H54 (cell line): ENCODE data around the gene INSYN2A.

Experiments used
- DNase-seq: peaks from one replicate; pipeline ENCODE4 v3.0.0; 2011; ENCODE audit warnings: low spot score, mixed read lengths; ENCODE audit not compliant: insufficient read length
- FAIRE-seq: peaks from 3 replicates; lab custom pipeline; 2011; peaks lifted over from hg19 to GRCh38; lab: Jason Lieb, UNC
- POLR2A ChIP-seq: IDR thresholded peaks from 2 replicates; pipeline ENCODE4 v1.6.1; 2011; ENCODE audit warnings: low read depth, mild to moderate bottlenecking, low read length

INSYN2A gene

GRCh38 chr10:127154831-127155620 lies 41.4 kb downstream of the INSYN2A start:
- no peak for TF ChIP-seq POLR2A
- DNase-seq (no peak), FAIRE-seq (no peak)

GRCh38 chr10:127153181-127153580 lies 43.2 kb downstream of the INSYN2A start:
- no peak for TF ChIP-seq POLR2A
- FAIRE-seq (no peak), DNase-seq (no peak)

DNA sequence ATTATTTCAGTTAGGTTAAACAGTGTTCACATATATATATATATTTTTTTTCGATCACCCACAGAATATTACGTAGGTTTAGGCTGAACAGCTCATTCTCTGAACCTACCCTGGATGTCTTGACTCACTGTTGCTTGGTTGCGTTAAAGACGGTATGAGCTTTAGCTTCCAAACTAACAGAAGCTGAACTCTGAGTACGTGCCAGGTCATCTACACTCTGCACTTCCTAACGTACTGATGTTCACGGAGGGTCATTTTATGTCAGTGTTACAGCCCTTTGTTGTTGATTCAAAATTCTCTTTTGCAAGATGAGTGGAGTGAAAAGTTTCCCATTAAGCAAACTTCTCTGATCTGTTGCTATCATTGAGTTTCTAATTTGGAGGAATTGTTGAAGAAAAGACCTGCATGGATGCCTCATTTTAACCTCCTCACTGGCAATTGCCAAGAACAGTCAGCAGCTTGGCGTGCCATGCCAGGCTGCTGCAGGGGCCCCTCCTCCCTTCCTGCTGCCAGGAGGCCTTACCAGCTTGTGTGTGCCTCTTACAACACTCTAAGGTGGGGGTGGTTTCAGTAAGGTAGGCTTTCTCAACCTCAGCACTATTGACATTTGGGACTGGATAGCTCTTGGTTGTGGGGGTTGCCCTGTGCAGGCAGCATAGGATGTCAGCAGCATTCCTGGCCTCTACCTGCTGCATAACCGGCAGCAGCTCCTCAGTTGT lies 44.3 kb downstream of the INSYN2A start:
- DNase-seq (no peak), FAIRE-seq (no peak)
- no peak for TF ChIP-seq POLR2A

DNA sequence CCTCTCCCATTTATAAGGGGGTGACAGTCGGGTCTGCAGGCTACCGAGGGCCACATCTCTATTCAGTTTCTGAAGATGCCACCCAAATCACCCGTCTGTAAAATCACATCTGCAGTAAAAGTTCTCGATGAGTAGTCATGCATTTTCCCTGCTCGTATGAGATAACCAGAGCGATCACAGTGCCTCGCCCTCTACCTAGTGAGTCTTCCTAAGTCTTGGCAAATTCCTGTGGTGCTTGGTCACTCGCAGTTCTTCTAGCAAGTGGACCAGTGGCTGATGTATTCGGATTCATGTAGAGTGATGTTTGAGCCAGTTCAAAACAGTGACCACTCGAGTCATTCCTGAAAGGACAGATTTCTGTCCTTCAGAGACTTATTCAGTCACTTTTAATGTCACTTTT lies 44.9 kb downstream of the INSYN2A start:
- DNase-seq, result no peak
- no peak for FAIRE-seq

GRCh38 chr10:127150136-127150535 lies 46.3 kb downstream of the INSYN2A start:
- DNase-seq (peak; percentile 32), FAIRE-seq (peak; percentile 82)
- no peak for TF ChIP-seq POLR2A

More for the DNA sequence above, 44.9 kb downstream of the INSYN2A start:
- no peak for TF ChIP-seq POLR2A

GRCh38 chr10:127149501-127150081 lies 46.8 kb downstream of the INSYN2A start:
- FAIRE-seq, result no peak
- DNase-seq, result no peak
- no peak for TF ChIP-seq POLR2A

GRCh38 chr10:127148933-127149220 lies 47.5 kb downstream of the INSYN2A start:
- no peak for DNase-seq
- FAIRE-seq, result peak; percentile 15
- TF ChIP-seq POLR2A, result no peak

- DNase-seq, result no peak
- TF ChIP-seq POLR2A, result no peak
- FAIRE-seq, result peak; percentile 70
Measured at GRCh38 chr10:127148066-127148932, 48.1 kb downstream of the INSYN2A start.

GRCh38 chr10:127146661-127147060 lies 49.7 kb downstream of the INSYN2A start:
- no peak for FAIRE-seq
- TF ChIP-seq POLR2A, result no peak
- DNase-seq, result no peak
